Activated CD4-positive, alpha-beta T cell treated with anti-CD3 and anti-CD28 coated beads, Interleukin-2, amount 50 U/mL, for 4 hours (primary cell): ENCODE measurements around the gene AGBL4.
"Not testable (repeated sequence)": the region's sequence is repeated elsewhere in the genome, so short reads cannot be mapped to it uniquely, and the experiment has no call there.

ENCODE experiments used
- DNase-seq, 2 experiments: peaks; one replicate each; pipeline ENCODE4 v3.0.0-alpha.2; 2020

AGBL4 gene

GRCh38 chr1:49294539-49294938 is 729.2 kb downstream of the AGBL4 start:
- DNase-seq = no peak

- no peak for DNase-seq
These were observed 730.7 kb downstream of the AGBL4 start for GRCh38 chr1:49293016-49293415.

GRCh38 chr1:49257211-49258049 is 766.3 kb downstream of the AGBL4 start:
- DNase-seq = not testable (repeated sequence)

- no peak for DNase-seq
These were observed 770.8 kb downstream of the AGBL4 start for GRCh38 chr1:49252917-49253316.

- no peak for DNase-seq
These were observed 772.6 kb downstream of the AGBL4 start for GRCh38 chr1:49251019-49251784.

- DNase-seq = no peak
These were observed 783.0 kb downstream of the AGBL4 start for GRCh38 chr1:49240709-49241221.

- DNase-seq = no peak
These were observed 788.8 kb downstream of the AGBL4 start for GRCh38 chr1:49234988-49235387.

- DNase-seq = no peak
These were observed 794.2 kb downstream of the AGBL4 start for GRCh38 chr1:49229555-49229954.

GRCh38 chr1:49226758-49227157 is 797.0 kb downstream of the AGBL4 start:
- no peak for DNase-seq

- no peak for DNase-seq
These were observed 798.3 kb downstream of the AGBL4 start for GRCh38 chr1:49225464-49225863.

- DNase-seq = no peak
These were observed 810.5 kb downstream of the AGBL4 start for GRCh38 chr1:49213301-49213700.

- no peak for DNase-seq
These were observed 815.0 kb downstream of the AGBL4 start for GRCh38 chr1:49208712-49209111.

GRCh38 chr1:49204720-49205119 is 819.0 kb downstream of the AGBL4 start:
- DNase-seq = no peak

- DNase-seq = no peak
These were observed 823.0 kb downstream of the AGBL4 start for GRCh38 chr1:49200738-49201137.

GRCh38 chr1:49199564-49199963 is 824.2 kb downstream of the AGBL4 start:
- no peak for DNase-seq

- DNase-seq = no peak
These were observed 826.7 kb downstream of the AGBL4 start for GRCh38 chr1:49197081-49197480.

- DNase-seq = no peak
These were observed 833.6 kb downstream of the AGBL4 start for GRCh38 chr1:49190138-49190537.

GRCh38 chr1:49187056-49187455 is 836.7 kb downstream of the AGBL4 start:
- no peak for DNase-seq

GRCh38 chr1:49185450-49185980 is 838.2 kb downstream of the AGBL4 start:
- DNase-seq = no peak

- no peak for DNase-seq
These were observed 840.3 kb downstream of the AGBL4 start for GRCh38 chr1:49183489-49183888.

- no peak for DNase-seq
These were observed 842.7 kb downstream of the AGBL4 start for GRCh38 chr1:49181033-49181432.

GRCh38 chr1:49171941-49172593 is 851.7 kb downstream of the AGBL4 start:
- DNase-seq = no peak

GRCh38 chr1:49166031-49166430 is 857.7 kb downstream of the AGBL4 start:
- DNase-seq = no peak
